GM12872 (cell line): ENCODE results near the gene ZFP57.
A peak's percentile ranks its signal among the peaks of the same experiment; 100 is the strongest.

Experiments
- TF ChIP-seq, protein P1 (sequence below): IDR thresholded peaks from 3 replicates; pipeline ENCODE4 v1.5.1; 2011; ENCODE audit warnings: low read depth, mild to moderate bottlenecking, low read length, moderate library complexity; ENCODE audit not compliant: insufficient read depth

ZFP57 gene

GRCh38 chr6:29649701-29650673, 31.0 kb downstream of the ZFP57 start:
- TF ChIP-seq, protein P1, sequence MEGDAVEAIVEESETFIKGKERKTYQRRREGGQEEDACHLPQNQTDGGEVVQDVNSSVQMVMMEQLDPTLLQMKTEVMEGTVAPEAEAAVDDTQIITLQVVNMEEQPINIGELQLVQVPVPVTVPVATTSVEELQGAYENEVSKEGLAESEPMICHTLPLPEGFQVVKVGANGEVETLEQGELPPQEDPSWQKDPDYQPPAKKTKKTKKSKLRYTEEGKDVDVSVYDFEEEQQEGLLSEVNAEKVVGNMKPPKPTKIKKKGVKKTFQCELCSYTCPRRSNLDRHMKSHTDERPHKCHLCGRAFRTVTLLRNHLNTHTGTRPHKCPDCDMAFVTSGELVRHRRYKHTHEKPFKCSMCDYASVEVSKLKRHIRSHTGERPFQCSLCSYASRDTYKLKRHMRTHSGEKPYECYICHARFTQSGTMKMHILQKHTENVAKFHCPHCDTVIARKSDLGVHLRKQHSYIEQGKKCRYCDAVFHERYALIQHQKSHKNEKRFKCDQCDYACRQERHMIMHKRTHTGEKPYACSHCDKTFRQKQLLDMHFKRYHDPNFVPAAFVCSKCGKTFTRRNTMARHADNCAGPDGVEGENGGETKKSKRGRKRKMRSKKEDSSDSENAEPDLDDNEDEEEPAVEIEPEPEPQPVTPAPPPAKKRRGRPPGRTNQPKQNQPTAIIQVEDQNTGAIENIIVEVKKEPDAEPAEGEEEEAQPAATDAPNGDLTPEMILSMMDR, result peak; percentile 91

- TF ChIP-seq, protein P1, result peak; percentile 60
These were observed 32.9 kb downstream of the ZFP57 start for GRCh38 chr6:29647927-29648642.

GRCh38 chr6:29641430-29642148, 39.4 kb downstream of the ZFP57 start:
- TF ChIP-seq, protein P1, result no peak

GRCh38 chr6:29637247-29637646, 43.7 kb downstream of the ZFP57 start:
- TF ChIP-seq, protein P1, result no peak

DNA sequence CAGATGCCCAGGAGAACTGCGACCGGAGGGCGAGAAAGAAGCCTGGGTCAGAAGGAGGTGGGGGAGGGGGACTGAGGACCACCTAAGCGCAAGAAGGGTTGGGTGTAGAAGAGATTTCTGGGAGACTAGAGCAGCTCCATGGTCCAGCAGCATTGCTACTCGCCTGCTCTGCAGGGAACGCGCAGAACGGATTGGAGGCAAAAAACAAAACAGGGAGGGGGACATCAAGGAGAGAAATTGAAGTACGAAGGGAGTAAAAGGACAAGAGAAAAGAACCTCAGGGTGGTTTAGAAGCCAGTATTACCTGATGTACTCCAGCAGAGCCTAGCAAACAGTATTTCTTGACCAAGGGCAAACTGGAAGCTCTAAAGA, 47.4 kb downstream of the ZFP57 start:
- TF ChIP-seq, protein P1, result no peak

DNA sequence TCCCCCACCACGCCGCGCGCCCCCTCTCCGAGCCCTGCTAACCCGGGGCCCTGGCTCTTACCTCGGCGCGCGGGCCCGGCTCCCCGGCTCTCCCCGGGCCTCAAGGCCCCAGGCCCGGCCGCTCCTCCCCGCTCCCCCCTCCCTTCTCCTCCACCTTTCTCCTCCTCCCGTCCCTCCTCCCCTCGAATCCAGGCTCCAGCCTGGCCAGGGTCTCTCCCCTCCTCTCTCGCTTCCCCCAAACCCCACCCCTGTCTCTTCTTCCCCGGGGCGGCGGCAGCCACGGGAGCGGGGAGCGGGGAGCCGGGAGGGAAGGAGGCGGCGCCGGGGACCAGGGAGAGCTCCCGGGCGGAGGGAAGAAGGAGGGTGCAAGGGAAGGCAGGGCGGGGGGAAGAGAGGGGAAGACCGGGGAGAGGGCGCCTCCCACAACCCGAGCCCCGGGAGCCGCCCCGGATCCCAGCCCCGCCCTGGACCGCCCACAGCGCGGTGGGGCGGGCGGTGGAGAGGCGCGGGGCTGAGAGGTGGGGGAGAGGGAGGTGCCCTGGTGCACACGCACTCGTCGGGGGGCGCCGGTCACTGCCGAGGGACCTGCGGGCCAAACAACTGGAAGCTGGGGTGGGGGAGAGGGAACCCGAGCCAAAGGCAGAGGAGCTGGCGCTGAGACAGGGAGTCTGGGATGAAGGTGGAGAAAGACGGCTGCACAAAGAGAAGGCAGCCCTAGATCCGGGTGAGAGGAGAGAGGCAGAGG, 48.0 kb downstream of the ZFP57 start, which contains the start of gene GABBR1:
Gene GABBR1 (minus strand): TSS at position 395 of the 745 bp plus-strand sequence. CDS start 798 bp downstream, outside the sequence.
- TF ChIP-seq, protein P1, result no peak
